NCI-H1694 (cell line): Measurements from ENCODE around the gene FGF11.
"Not testable (repeated sequence)": the region's sequence is repeated elsewhere in the genome, so short reads cannot be mapped to it uniquely, and the experiment has no call there.

ENCODE experiments used
- DNase-seq: peaks from one replicate; lab custom pipeline; 2025; lab: John Stamatoyannopoulos, UW

FGF11 gene

GRCh38 chr17:7462474-7463371 is 23.4 kb downstream of the FGF11 start:
- DNase-seq: no peak

GRCh38 chr17:7463372-7463846 is 24.1 kb downstream of the FGF11 start:
- DNase-seq: no peak

GRCh38 chr17:7464081-7464480 is 24.8 kb downstream of the FGF11 start:
- DNase-seq: no peak

- no peak for DNase-seq
These were observed 26.4 kb downstream of the FGF11 start for GRCh38 chr17:7465597-7466275.

GRCh38 chr17:7466318-7466638 is 27.0 kb downstream of the FGF11 start:
- DNase-seq: no peak

- DNase-seq: no peak
These were observed 27.5 kb downstream of the FGF11 start for GRCh38 chr17:7466639-7467341.

- no peak for DNase-seq
These were observed 28.2 kb downstream of the FGF11 start for GRCh38 chr17:7467498-7467897.

GRCh38 chr17:7468290-7468689 is 29.0 kb downstream of the FGF11 start:
- no peak for DNase-seq

- DNase-seq: no peak
These were observed 29.6 kb downstream of the FGF11 start for GRCh38 chr17:7468804-7469389.

GRCh38 chr17:7469843-7470242 is 30.5 kb downstream of the FGF11 start:
- not testable (repeated sequence) for DNase-seq

- not testable (repeated sequence) for DNase-seq
These were observed 31.2 kb downstream of the FGF11 start for GRCh38 chr17:7470457-7470973.

- DNase-seq: no peak
These were observed 32.4 kb downstream of the FGF11 start for GRCh38 chr17:7471729-7472128.

GRCh38 chr17:7474767-7475166 is 35.5 kb downstream of the FGF11 start:
- DNase-seq: not testable (repeated sequence)

GRCh38 chr17:7475764-7476422 is 36.6 kb downstream of the FGF11 start:
- no peak for DNase-seq

GRCh38 chr17:7476494-7476893 is 37.2 kb downstream of the FGF11 start:
- no peak for DNase-seq

- no peak for DNase-seq
These were observed 37.6 kb downstream of the FGF11 start for GRCh38 chr17:7476951-7477350.

- DNase-seq: no peak
These were observed 38.3 kb downstream of the FGF11 start for GRCh38 chr17:7477392-7478275.

GRCh38 chr17:7478276-7479212 is 39.2 kb downstream of the FGF11 start:
- no peak for DNase-seq
